ENCODE measurements around the gene CTDSPL.
A peak's percentile ranks its signal among the peaks of the same experiment; 100 is the strongest.

GRCh38 chr3:38003371-38003816 is 141.7 kb downstream of the CTDSPL start:
- TF ChIP-seq CTCF (IDR thresholded peaks at IDR 0.05) (peak; percentile 51 to 86 (median 70)), POLR2AphosphoS5 (IDR thresholded peaks at IDR 0.05) (no peak)

Measured in sigmoid colon (tissue), 4 donors.